Amniotic epithelial cell (primary cell): ENCODE data around the gene DNHD1.
A peak's percentile ranks its signal among the peaks of the same experiment; 100 is the strongest.

Source experiments
- DNase-seq: peaks from one replicate; pipeline ENCODE4 v3.0.0-alpha.2; 2010; ENCODE audit warnings: low read depth

DNHD1 gene

DNA sequence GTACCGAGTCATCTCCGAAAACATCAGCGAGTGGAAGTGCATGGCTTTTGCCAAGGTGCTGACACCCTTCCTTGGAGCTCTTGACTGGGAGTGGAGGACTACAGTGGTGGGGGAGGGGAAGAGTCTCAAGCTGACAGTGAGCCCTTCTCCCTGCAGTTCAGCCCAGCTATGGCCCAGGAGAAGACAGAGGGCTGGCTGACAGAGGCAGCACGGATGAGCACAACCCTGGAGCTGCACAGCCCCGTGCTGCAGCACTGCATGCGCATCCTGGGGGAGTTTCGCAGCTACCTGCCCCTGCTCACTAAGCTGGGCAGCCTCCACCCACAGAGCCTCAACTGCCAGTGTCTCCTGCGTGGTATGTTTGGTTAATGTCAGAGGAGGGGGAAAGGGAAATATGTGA lies 41.4 kb downstream of the DNHD1 start:
- DNase-seq = no peak

DNA sequence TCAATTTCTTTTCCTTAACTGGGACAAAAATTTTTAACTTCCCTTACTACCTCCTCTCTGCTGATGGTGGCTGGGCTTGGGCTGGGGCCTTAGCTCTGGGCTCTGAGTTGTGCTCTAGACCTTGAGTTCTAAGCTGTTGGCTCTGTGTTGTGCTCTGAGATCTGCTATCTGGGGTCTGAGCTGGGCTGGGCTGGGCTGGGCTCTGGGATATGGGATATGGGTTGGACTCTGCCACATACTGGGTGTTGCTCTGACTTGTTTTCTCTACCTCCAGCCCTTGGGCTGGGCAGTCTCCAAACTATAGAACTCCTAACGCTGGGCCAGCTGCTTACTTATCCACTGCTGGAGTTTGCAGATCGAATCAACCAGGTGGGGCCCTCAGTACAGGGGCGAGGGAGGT lies 41.9 kb downstream of the DNHD1 start:
- DNase-seq = no peak

DNA sequence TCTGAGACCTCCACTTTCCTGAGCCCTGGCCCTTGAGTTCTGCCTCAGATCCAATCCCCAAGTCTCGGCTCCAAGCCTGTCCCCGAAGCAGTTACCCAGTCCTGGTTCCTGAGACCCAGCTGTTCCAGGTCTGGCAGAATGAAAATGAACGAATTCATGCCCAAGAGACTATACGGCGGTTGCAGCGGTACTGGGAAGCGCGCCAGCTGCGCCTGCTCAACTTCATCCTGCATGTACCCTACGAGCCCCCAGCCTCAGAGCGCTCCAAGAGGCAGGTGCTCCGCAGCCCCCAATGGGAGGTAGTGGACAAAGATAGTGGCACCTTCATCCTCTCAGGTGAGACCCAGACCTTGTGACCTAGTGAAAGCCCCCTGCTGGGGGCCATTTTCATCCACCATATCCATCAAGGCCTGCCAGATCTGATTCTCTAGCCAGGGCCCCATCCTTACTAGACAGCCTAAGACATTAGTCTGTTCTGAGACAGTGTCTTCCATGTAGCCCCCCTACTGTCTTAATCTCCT lies 42.7 kb downstream of the DNHD1 start:
- no peak for DNase-seq

DNA sequence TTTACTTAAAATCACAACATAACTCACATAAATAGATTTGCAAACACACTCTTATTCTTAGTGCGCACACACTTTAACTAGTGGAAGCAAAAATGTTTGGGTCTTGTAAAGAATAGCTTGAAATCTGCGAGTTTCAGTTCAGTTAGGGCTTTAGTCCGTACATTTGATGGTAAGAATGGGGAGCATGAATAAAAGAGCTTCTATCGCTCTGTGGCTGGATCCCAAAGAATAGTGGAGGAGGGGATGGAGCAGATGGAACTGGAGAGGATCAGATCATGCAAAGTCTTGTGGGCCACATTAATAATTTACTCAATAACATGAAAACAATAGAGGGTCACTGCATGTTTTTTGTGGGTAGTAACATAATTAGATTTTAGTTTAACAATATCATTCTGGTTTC lies 44.3 kb downstream of the DNHD1 start:
- no peak for DNase-seq

DNA sequence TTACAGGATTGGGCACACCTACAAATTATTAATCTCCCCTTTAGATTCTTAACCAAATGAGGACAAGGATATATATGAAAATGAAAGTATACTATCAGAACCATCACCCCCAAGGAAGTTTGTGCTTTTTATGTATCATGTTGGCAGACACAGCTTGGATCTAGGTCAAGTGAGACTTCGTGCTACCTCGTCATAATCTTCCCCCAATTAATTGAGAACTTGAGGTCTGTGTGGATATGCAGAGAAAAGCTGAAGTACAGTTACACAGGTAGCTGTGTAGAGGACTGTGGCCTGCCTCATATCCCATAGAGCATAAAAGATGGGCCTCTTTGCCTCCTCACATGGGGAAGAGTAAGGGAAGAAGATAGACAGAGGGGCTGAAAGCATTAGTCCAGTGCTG lies 45.6 kb downstream of the DNHD1 start:
- DNase-seq = no peak

DNA sequence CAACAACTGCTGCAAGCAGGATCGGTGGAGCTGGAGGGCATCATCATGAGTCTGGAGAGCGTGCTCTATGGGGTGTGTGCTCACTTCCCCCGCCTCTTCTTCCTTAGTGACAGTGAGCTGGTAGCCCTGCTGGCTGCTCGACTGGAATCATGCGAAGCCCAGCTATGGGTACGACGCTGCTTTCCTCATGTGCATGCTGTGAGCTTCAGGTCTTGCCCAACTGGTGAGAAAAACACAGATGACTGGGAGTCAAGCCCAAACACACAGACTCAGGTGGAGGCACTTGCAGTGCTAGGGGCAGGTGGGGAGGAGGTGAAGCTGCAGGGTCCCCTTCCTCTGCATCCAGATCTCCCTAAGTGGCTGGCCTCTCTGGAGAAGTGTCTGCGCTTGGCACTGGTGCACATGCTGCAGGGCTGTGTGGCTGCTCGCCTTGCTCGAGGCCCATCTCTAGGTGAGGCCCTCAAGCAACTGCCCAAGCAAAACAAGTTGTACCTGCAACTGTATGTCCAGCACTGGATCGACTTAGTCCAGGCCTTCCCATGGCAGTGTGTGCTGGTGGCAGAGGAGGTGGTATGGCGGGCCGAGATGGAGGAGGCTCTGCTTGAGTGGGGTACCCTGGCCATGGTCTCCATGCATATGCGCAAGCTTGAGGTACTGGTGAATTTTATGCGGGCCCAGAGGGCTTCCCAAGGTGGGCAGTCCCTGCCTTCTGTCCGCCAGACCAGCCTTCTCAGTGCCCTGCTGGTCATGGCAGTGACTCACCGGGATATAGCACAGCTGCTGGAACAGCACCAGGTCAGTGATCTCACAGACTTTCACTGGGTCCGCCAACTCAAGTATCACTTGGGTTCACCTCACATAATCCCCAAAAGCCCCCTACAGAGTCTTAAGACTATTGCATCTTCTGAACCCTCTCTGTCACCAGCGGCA lies 48.1 kb downstream of the DNHD1 start:
- peak; percentile 27 for DNase-seq

- no peak for DNase-seq
These were observed 49.0 kb downstream of the DNHD1 start for GRCh38 chr11:6545917-6546605.

- DNase-seq = no peak
These were observed 49.7 kb downstream of the DNHD1 start for GRCh38 chr11:6546735-6547134.

DNA sequence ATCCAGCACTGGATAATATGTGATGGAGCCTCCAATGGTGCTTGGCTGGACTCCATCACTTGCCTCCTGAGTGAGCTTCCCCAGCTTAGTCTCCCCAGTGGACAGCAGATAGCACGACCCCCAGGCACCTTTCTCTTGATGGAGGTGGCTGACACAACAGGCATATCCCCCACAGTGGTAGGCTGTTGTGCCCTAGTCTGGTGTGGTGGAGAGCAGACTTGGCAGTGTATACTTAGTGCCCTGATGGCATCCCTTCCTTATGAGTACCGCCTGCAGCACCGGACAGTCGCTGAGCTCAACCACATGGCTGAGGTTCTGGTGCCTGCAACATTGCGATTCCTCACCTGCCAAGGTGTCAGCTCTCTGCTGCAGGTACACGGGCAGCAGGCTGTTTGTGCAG lies 50.1 kb downstream of the DNHD1 start:
- no peak for DNase-seq

GRCh38 chr11:6548121-6548520 lies 51.0 kb downstream of the DNHD1 start:
- DNase-seq = no peak

- DNase-seq = no peak
These were observed 51.6 kb downstream of the DNHD1 start for GRCh38 chr11:6548641-6549040.

- no peak for DNase-seq
These were observed 56.6 kb downstream of the DNHD1 start for GRCh38 chr11:6553634-6554033.

- DNase-seq = no peak
These were observed 58.0 kb downstream of the DNHD1 start for GRCh38 chr11:6554828-6555706.

GRCh38 chr11:6556139-6556949 lies 59.3 kb downstream of the DNHD1 start:
- DNase-seq = no peak

GRCh38 chr11:6557063-6557462 lies 60.0 kb downstream of the DNHD1 start:
- no peak for DNase-seq

DNA sequence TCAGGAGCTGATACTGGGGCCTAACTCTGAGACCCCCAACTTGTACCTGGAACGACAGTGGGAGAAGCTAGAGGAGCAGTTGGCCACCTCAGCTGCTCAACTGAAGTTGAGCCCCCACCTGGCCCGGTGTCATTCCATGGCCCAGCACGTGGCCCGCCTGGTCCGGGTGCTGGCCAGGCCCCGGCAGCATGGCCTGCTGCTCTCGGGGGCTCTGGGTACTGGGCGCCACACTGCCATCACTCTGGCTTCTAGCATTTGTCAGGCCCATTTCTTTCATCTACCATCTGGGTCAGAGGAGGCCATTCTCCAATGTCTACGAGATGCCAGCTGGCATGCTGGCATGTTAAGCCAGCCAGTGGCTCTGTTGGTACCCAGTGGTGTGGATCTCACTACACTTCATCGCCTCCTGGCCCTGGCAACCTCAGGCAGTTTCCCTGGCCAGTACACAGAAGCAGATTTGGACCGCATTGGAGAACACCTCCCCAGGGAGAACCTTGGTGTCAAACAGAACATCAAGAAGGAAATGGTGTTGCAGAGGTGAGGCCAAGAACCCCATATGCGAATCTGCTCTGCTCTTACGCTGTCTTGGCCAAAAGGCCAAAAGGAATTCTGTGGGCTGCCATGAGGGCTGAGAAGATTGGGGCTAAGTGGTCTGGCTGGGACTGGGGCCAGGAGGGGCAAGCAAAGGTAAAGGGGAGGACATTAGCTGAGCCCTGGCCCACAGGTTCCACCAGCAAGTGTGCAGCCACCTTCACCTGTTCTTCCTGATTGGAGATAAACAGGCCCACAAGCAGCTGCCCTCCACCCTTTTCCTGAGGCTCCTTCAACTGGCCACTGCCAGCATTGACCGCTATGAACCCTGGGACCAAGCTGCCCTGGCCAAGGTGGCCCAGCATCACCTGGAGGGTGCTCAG lies 60.9 kb downstream of the DNHD1 start:
- no peak for DNase-seq

DNA sequence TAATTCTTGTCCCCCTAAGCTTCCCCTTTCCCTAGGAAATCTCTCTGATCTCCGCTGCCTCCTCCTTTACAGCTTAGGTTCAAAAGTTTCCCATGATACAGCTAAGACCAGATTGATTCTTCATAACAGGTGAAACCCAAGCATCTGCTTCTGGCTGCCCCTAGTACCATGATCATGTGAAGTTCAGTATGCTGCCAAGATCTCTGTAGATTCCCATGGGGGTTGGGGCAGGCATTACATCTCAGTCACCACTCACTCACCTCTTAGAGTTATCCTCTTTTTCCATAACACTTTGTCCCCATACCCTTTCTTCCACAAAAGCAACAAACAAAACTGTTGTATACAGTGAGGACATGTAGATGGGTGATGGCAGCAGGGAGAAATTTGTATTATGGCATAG lies 62.3 kb downstream of the DNHD1 start:
- no peak for DNase-seq

- DNase-seq = no peak
These were observed 64.2 kb downstream of the DNHD1 start for GRCh38 chr11:6561288-6561687.

GRCh38 chr11:6563121-6563619 lies 66.1 kb downstream of the DNHD1 start:
- no peak for DNase-seq

GRCh38 chr11:6563667-6564066 lies 66.6 kb downstream of the DNHD1 start:
- DNase-seq = no peak
